Measurements from ENCODE around the gene RIMS3.

DNA sequence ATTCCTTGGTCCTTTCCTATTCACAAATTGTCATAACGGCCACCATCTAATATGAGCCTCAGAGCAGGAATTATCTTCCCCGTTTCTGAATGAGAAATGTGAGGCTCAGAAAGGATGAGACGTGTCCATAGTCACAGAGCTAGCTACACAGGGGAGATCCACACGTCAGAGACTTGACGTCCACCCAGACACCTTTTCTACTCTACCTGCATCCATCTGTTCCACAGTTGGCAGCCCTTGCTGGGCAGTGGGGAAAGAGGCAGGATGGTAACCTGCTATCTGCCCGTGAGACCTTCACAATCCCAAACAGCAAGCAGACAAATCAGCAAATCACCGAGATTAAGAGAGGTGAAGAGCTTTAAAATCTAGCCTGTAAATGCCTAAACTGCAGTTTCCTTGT, 8.4 kb downstream of the RIMS3 start:
- TF ChIP-seq POLR2AphosphoS5 (IDR thresholded peaks at IDR 0.05) (no peak), POLR2A (IDR thresholded peaks at IDR 0.05) (no peak), EP300 (IDR thresholded peaks at IDR 0.05) (no peak)
- TF ChIP-seq, protein P1, sequence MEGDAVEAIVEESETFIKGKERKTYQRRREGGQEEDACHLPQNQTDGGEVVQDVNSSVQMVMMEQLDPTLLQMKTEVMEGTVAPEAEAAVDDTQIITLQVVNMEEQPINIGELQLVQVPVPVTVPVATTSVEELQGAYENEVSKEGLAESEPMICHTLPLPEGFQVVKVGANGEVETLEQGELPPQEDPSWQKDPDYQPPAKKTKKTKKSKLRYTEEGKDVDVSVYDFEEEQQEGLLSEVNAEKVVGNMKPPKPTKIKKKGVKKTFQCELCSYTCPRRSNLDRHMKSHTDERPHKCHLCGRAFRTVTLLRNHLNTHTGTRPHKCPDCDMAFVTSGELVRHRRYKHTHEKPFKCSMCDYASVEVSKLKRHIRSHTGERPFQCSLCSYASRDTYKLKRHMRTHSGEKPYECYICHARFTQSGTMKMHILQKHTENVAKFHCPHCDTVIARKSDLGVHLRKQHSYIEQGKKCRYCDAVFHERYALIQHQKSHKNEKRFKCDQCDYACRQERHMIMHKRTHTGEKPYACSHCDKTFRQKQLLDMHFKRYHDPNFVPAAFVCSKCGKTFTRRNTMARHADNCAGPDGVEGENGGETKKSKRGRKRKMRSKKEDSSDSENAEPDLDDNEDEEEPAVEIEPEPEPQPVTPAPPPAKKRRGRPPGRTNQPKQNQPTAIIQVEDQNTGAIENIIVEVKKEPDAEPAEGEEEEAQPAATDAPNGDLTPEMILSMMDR (IDR thresholded peaks at IDR 0.05) = no peak
